Sigmoid colon (tissue), 7 donors: ENCODE measurements around the gene CSPG4. TPM values are rescaled to one million over a fixed set of nuclear protein-coding genes. Genes with fewer than 3 reads are reported as not detected.
A peak's percentile ranks its signal among the peaks of the same experiment; 100 is the strongest.

Source experiments
- DNase-seq: peaks from one replicate; pipeline ENCODE4 v3.0.0-alpha.2; 2019
- H3K27ac ChIP-seq, 4 donors: fragments of 200-600 bp; sonication (generic); one replicate each; pipeline ENCODE4 v1.5.1; 2016 to 2019; ENCODE audit warnings: mild to moderate bottlenecking in 1 of 4
- H3K27me3 ChIP-seq, 3 donors: fragments of 200-600 bp; sonication (generic); one replicate each; pipeline ENCODE4 v1.5.1; 2019; ENCODE audit warnings: mild to moderate bottlenecking in 1 of 3
- H3K36me3 ChIP-seq, 4 donors: fragments of 200-600 bp; sonication (generic); one replicate each; pipeline ENCODE4 v1.5.1; 2016 to 2019
- H3K4me1 ChIP-seq, 4 donors: fragments of 200-600 bp; sonication (generic); one replicate each; pipeline ENCODE4 v1.5.1; 2017 to 2019
- H3K4me3 ChIP-seq, 4 donors: fragments of 200-600 bp; sonication (generic); one replicate each; pipeline ENCODE4 v1.5.1; 2017 to 2019; ENCODE audit warnings: mild to moderate bottlenecking in 2 of 4, moderate library complexity in 1 of 4
- H3K9me3 ChIP-seq, 4 donors: fragments of 200-600 bp in 3 of 4; sonication (generic) in 3 of 4; one replicate each; pipeline versions ENCODE4 v1.5.1 to v1.6.1; 2013 to 2019
- CTCF ChIP-seq, 4 experiments: fragments of 450-650 bp in 3 of 4; fragments of 200-600 bp in 1 of 4; IDR thresholded peaks; one replicate each; pipeline ENCODE4 v1.5.1; 2016 to 2019; ENCODE audit warnings: antibody characterized with exemption in 4 of 4, mild to moderate bottlenecking in 3 of 4, moderate library complexity in 2 of 4
- EP300 ChIP-seq, 4 donors: sonication (generic); formaldehyde crosslinking; IDR thresholded peaks; one replicate each; pipeline ENCODE4 v1.6.1; 2017; ENCODE audit warnings: antibody characterized with exemption in 4 of 4
- POLR2A ChIP-seq, 2 donors: fragments of 450-650 bp; IDR thresholded peaks; one replicate each; pipeline ENCODE4 v1.6.1; 2016; ENCODE audit warnings: antibody characterized with exemption in 2 of 2, mild to moderate bottlenecking in 2 of 2, moderate library complexity in 2 of 2
- POLR2AphosphoS5 ChIP-seq, 4 donors: sonication (generic); formaldehyde crosslinking; IDR thresholded peaks; one replicate each; pipeline ENCODE4 v1.6.1; 2017; ENCODE audit warnings: antibody characterized with exemption in 4 of 4
- WGBS, 2 donors: extraction: QIAGEN DNeasy Blood & Tissue Kit; methylation state at CpG; one replicate each; pipeline ENCODE4 v1.1.7; 2013; 5-methylcytosine and 5-hydroxymethylcytosine counted together
- intact Hi-C: fragments of 100-400 bp; cut with DNase I; formaldehyde crosslinking; loops from one replicate; pipeline ENCODE4 v1.15.1; 2023
- polyA plus RNA-seq, 3 donors: library from polyadenylated mRNA; stranded (reverse); fragments of 200-250 nt; gene quantifications; one replicate each; pipeline ENCODE4 v1.2.3, GENCODE V29; 2013
- total RNA-seq, 4 donors: library from RNA; depleted of rRNA; stranded (reverse); fragments of >200 nt; gene quantifications; one replicate each; pipeline ENCODE4 v1.1.0, GENCODE V29; 2016
- donor health status: healthy with polysubstance abuse.
- donor health status: Bipolar disorder and iron deficiency.
- donor health status: healthy.

Gene CSPG4
- total and polyA plus RNA-seq, 7 donors, result 0.23 to 151 (median 45.7) TPM

GRCh38 chr15:75661100-75661755 is 51.4 kb downstream of the CSPG4 start:
- Histone ChIP-seq H3K27me3 (no peaks in the 10 kb centered on the region), H3K9me3 (no peaks in the 10 kb centered on the region), H3K4me1 (peaks cover 0 to 40% (median 38%) of the 10 kb centered on the region in 4 donors), H3K4me3 (peak overlapping the region in 2 of 4 donors; percentile 8 to 10), H3K36me3 (peaks cover 0 to 38% (median 19%) of the 10 kb centered on the region in 4 donors), H3K27ac (peak overlapping the region; percentile 79 to 90 (median 88))
- 68 to 72% methylated on average over 14 of the region's 14 CpGs for WGBS, 2 donors
- DNase-seq, result peak; percentile 97
- peak; percentile 50 to 79 (median 70) for TF ChIP-seq POLR2AphosphoS5 (IDR thresholded peaks at IDR 0.05)
- no peak for TF ChIP-seq CTCF (IDR thresholded peaks at IDR 0.05)
- intact Hi-C loops, result no loop called here

- Histone ChIP-seq H3K4me3 (no peak overlapping the region), H3K4me1 (peaks cover 0 to 51% (median 42%) of the 10 kb centered on the region in 4 donors), H3K36me3 (peaks cover 0 to 47% (median 20%) of the 10 kb centered on the region in 4 donors), H3K27me3 (no peaks in the 10 kb centered on the region), H3K27ac (peak overlapping the region; percentile 79 to 90 (median 88)), H3K9me3 (no peaks in the 10 kb centered on the region)
- TF ChIP-seq EP300 (IDR thresholded peaks at IDR 0.05) (no peak), POLR2AphosphoS5 (IDR thresholded peaks at IDR 0.05) (no peak)
- 66 to 77% methylated on average over 17 of the region's 17 CpGs for WGBS, 2 donors
- intact Hi-C loops, result no loop called here
- no peak for DNase-seq
Measured at GRCh38 chr15:75659928-75660645, 52.6 kb downstream of the CSPG4 start.

- H3K27me3 ChIP-seq, result no peaks in the 10 kb centered on the region
- no peak overlapping the region for H3K4me3 ChIP-seq
- no peaks in the 10 kb centered on the region for H3K9me3 ChIP-seq
- no peak for TF ChIP-seq CTCF (IDR thresholded peaks at IDR 0.05)
- TF ChIP-seq EP300 (IDR thresholded peaks at IDR 0.05), result no peak
- no peak for TF ChIP-seq POLR2A (IDR thresholded peaks at IDR 0.05)
- no peak for TF ChIP-seq POLR2AphosphoS5 (IDR thresholded peaks at IDR 0.05)
- intact Hi-C loops, result no loop called here
- DNase-seq, result no peak
- H3K36me3 ChIP-seq, result peaks cover 0 to 50% (median 22%) of the 10 kb centered on the region in 4 donors
- WGBS, 2 donors, result 80 to 86% methylated on average over 9 of the region's 9 CpGs
- H3K4me1 ChIP-seq, result peaks cover 0 to 60% (median 50%) of the 10 kb centered on the region in 4 donors
- H3K27ac ChIP-seq, result peak overlapping the region; percentile 79 to 90 (median 88)
Measured at GRCh38 chr15:75659141-75659771, 53.4 kb downstream of the CSPG4 start.

- Histone ChIP-seq H3K27me3 (no peaks in the 10 kb centered on the region), H3K4me3 (no peak overlapping the region), H3K4me1 (peaks cover 0 to 81% (median 66%) of the 10 kb centered on the region in 4 donors), H3K27ac (no peak overlapping the region), H3K36me3 (peaks cover 0 to 53% (median 22%) of the 10 kb centered on the region in 4 donors), H3K9me3 (no peaks in the 10 kb centered on the region)
- DNase-seq, result no peak
- 94 to 95% methylated on average over 22 of the region's 22 CpGs for WGBS, 2 donors
- TF ChIP-seq CTCF (IDR thresholded peaks at IDR 0.05) (no peak), POLR2AphosphoS5 (IDR thresholded peaks at IDR 0.05) (no peak), POLR2A (IDR thresholded peaks at IDR 0.05) (no peak), EP300 (IDR thresholded peaks at IDR 0.05) (no peak)
- intact Hi-C loops, result no loop called here
Measured at GRCh38 chr15:75656813-75657212, 55.8 kb downstream of the CSPG4 start.

DNA sequence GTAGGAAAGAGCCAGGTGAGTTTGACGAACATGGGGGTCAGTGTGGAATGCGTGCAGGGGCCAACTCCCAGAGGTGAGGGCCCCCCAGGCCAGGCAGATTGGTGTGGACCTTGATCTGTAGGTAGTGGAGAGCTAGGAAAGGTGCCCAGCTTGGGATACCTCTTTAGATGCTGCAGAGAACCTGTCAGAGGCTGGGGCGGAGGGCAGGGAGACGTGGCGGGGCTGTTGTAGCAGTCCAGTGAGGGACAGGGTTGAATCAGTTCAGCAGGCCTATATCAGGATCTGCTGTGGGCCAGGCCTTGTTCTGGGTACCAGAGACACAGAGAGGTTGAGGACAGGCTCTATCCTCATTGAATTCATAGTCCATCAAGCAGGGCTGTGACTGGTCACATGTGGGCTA is 56.3 kb downstream of the CSPG4 start:
- H3K27ac ChIP-seq, result no peak overlapping the region

More for the DNA sequence above, 56.3 kb downstream of the CSPG4 start:
- TF ChIP-seq POLR2AphosphoS5 (IDR thresholded peaks at IDR 0.05), result no peak
- TF ChIP-seq POLR2A (IDR thresholded peaks at IDR 0.05), result no peak
- TF ChIP-seq CTCF (IDR thresholded peaks at IDR 0.05), result no peak
- no peak for TF ChIP-seq EP300 (IDR thresholded peaks at IDR 0.05)
- intact Hi-C loops, result no loop called here
- Histone ChIP-seq H3K36me3 (peaks cover 0 to 53% (median 22%) of the 10 kb centered on the region in 4 donors), H3K4me1 (peaks cover 0 to 81% (median 66%) of the 10 kb centered on the region in 4 donors), H3K27me3 (no peaks in the 10 kb centered on the region), H3K4me3 (no peak overlapping the region), H3K9me3 (no peaks in the 10 kb centered on the region)
- DNase-seq, result no peak
- WGBS, 2 donors, result 92 to 94% methylated on average over 5 of the region's 5 CpGs
